IMR-90 (cell line): ENCODE results near the gene SBSN. TPM values are rescaled to one million over a fixed set of nuclear protein-coding genes. Genes with fewer than 3 reads are reported as not detected.

Experiments used
- ATAC-seq: fragments of 200-7000 bp; cut with Tn5 transposase; 2 replicates; pipeline ENCODE4 v1.9.1; 2020; ENCODE audit warnings: low read depth, mild to moderate bottlenecking, moderate library complexity
- BruUV-seq: library from RNA; stranded (reverse); fragments of 400-500 nt; replicated peaks from 2 replicates; lab custom pipeline; 2021; lab: Mats Ljungman, UMichigan
- CTCF ChIA-PET: fragments of 300-600 bp; formaldehyde crosslinking; extraction: SDS; loops from one replicate; lab custom pipeline; 2021; ENCODE audit warnings: antibody characterized with exemption; lab: Yijun Ruan, JAX
- POLR2A ChIA-PET: fragments of 300-600 bp; sonication (Branson Sonifier 250); formaldehyde crosslinking; loops from one replicate; lab custom pipeline; 2022; ENCODE audit warnings: antibody characterized with exemption; ENCODE audit not compliant: unreplicated experiment; lab: Charles Lee
- DNase-seq: peaks from one replicate; pipeline ENCODE4 v3.0.0; 2013
- H2AFZ ChIP-seq: replicated peaks from 2 replicates; pipeline ENCODE3; 2013; ENCODE audit warnings: low read length, mild to moderate bottlenecking; ENCODE audit not compliant: poor library complexity
- H2AK5ac ChIP-seq: 2 replicates; pipeline ENCODE4 v1.6.1; 2013; ENCODE audit warnings: low read depth, low read length, inconsistent platforms
- H2AK9ac ChIP-seq: replicated peaks from 2 replicates; pipeline ENCODE3; 2013; ENCODE audit warnings: mild to moderate bottlenecking, low read depth, low read length, moderate library complexity; ENCODE audit not compliant: poor library complexity
- H2BK120ac ChIP-seq: 2 replicates; pipeline ENCODE4 v1.6.1; 2013; ENCODE audit warnings: low read depth, low read length, inconsistent platforms
- H2BK15ac ChIP-seq: 3 replicates; pipeline ENCODE4 v1.6.1; 2013; ENCODE audit warnings: low read depth, low read length, inconsistent platforms
- H2BK20ac ChIP-seq: 2 replicates; pipeline ENCODE4 v1.6.1; 2013; ENCODE audit warnings: low read depth, mild to moderate bottlenecking, inconsistent platforms, low read length, moderate library complexity
- H2BK5ac ChIP-seq: 2 replicates; pipeline ENCODE4 v1.6.1; 2013; ENCODE audit warnings: mild to moderate bottlenecking, low read depth, low read length, inconsistent platforms; ENCODE audit not compliant: poor library complexity, severe bottlenecking
- H3K14ac ChIP-seq: replicated peaks from 2 replicates; pipeline ENCODE4 v1.6.1; 2013; ENCODE audit warnings: low read depth, low read length, inconsistent platforms
- H3K18ac ChIP-seq: 2 replicates; pipeline ENCODE4 v1.6.1; 2013; ENCODE audit warnings: low read depth, low read length, control low read depth
- H3K23ac ChIP-seq: 2 replicates; pipeline ENCODE4 v1.6.1; 2013; ENCODE audit warnings: low read depth, low read length, inconsistent platforms
- H3K27ac ChIP-seq: 2 replicates; pipeline ENCODE4 v1.5.1; 2013; ENCODE audit warnings: mild to moderate bottlenecking, control low read depth, low read length; ENCODE audit not compliant: insufficient read depth
- H3K27me3 ChIP-seq: 2 replicates; pipeline ENCODE4 v1.6.1; 2013; ENCODE audit warnings: low read length; ENCODE audit not compliant: control insufficient read depth, insufficient read depth
- H3K36me3 ChIP-seq: 2 replicates; pipeline ENCODE4 v1.6.1; 2013; ENCODE audit warnings: low read length, mixed read lengths; ENCODE audit not compliant: control insufficient read depth, insufficient read depth
- H3K4ac ChIP-seq: 2 replicates; pipeline ENCODE4 v1.6.1; 2013; ENCODE audit warnings: low read depth, low read length, inconsistent platforms
- H3K4me1 ChIP-seq: 2 replicates; pipeline ENCODE4 v1.6.1; 2013; ENCODE audit warnings: low read length, mixed read lengths; ENCODE audit not compliant: control insufficient read depth, insufficient read depth
- H3K4me2 ChIP-seq: 2 replicates; pipeline ENCODE4 v1.6.1; 2013; ENCODE audit warnings: low read depth, mild to moderate bottlenecking, control low read depth, low read length, moderate library complexity
- H3K4me3 ChIP-seq: 2 replicates; pipeline ENCODE4 v1.5.1; 2013; ENCODE audit warnings: low read depth, mild to moderate bottlenecking, control low read depth, low read length, moderate library complexity; ENCODE audit not compliant: insufficient read depth
- H3K56ac ChIP-seq: 2 replicates; pipeline ENCODE4 v1.6.1; 2013; ENCODE audit warnings: low read length, inconsistent platforms; ENCODE audit not compliant: insufficient read depth; ENCODE audit errors: extremely low read depth
- H3K79me1 ChIP-seq, 2 experiments: 2 replicates each; pipeline ENCODE4 v1.6.1; 2013; ENCODE audit warnings: low read length in 2 of 2, inconsistent platforms in 1 of 2, low read depth in 1 of 2
- H3K9ac ChIP-seq: 2 replicates; pipeline ENCODE4 v1.6.1; 2013; ENCODE audit warnings: low read depth, low read length, control low read depth
- H3K9me1 ChIP-seq: 2 replicates; pipeline ENCODE4 v1.6.1; 2013; ENCODE audit warnings: low read length, inconsistent platforms; ENCODE audit not compliant: insufficient read depth
- H3K9me3 ChIP-seq: 2 replicates; pipeline ENCODE4 v1.6.1; 2013; ENCODE audit warnings: low read length; ENCODE audit not compliant: control insufficient read depth, insufficient read depth
- H4K20me1 ChIP-seq: 2 replicates; pipeline ENCODE4 v1.6.1; 2013; ENCODE audit warnings: low read length, inconsistent platforms; ENCODE audit not compliant: insufficient read depth
- H4K5ac ChIP-seq: 2 replicates; pipeline ENCODE4 v1.6.1; 2013; ENCODE audit warnings: mild to moderate bottlenecking, low read depth, low read length, control low read depth
- H4K8ac ChIP-seq, 2 experiments: 2 replicates each; pipeline ENCODE4 v1.6.1; 2013; ENCODE audit warnings: low read depth in 2 of 2, low read length in 2 of 2, control low read depth in 1 of 2, inconsistent platforms in 1 of 2
- H4K91ac ChIP-seq: 2 replicates; pipeline ENCODE4 v1.6.1; 2013; ENCODE audit warnings: low read depth, low read length, inconsistent platforms; ENCODE audit not compliant: insufficient read depth
- POLR2A ChIP-seq: IDR thresholded peaks from 2 replicates; pipeline ENCODE4 v1.6.1; 2012; ENCODE audit warnings: mild to moderate bottlenecking, low read depth, low read length
- RCOR1 ChIP-seq: IDR thresholded peaks from 2 replicates; pipeline ENCODE4 v1.6.1; 2012; ENCODE audit warnings: mild to moderate bottlenecking, low read length, improper control_type of control experiment; ENCODE audit not compliant: insufficient replicate concordance
- WGBS, 2 experiments: methylation state at CpG; one replicate each; pipeline versions ENCODE4 v1.1.5 to v1.1.7; 2013; ENCODE audit warnings: missing lambda C conversion rate in 2 of 2; ENCODE audit not compliant: insufficient read length in 1 of 2; ENCODE audit errors: extremely low coverage in 2 of 2; 5-methylcytosine and 5-hydroxymethylcytosine counted together
- dilution Hi-C: fragments of 300-500 bp; cut with HindIII; formaldehyde crosslinking; loops from one replicate; pipeline ENCODE4 v1.14.3; 2018; ENCODE audit warnings: low sequenced_read_pairs; ENCODE audit not compliant: unreplicated experiment
- in situ Hi-C: fragments of 300-500 bp; cut with MboI; formaldehyde crosslinking; loops from 3 replicates; pipeline ENCODE4 v1.14.3; 2019; ENCODE audit warnings: low sequenced_read_pairs, inconsistent platforms, mixed read lengths
- intact Hi-C: fragments of 100-400 bp; cut with micrococcal nuclease; formaldehyde crosslinking; loops from 2 replicates; pipeline ENCODE4 v1.10.0; 2022
- polyA plus RNA-seq, 3 experiments: library from polyadenylated mRNA; depleted of rRNA; stranded (reverse); fragments of >200 nt; gene quantifications; 2 replicates each; pipeline ENCODE4 v1.2.3, GENCODE V29; 2012; ENCODE audit warnings: low replicate concordance in 1 of 3
- total RNA-seq: library from RNA; depleted of rRNA; stranded (reverse); fragments of >200 nt; gene quantifications from 2 replicates; pipeline ENCODE4 v1.2.3, GENCODE V29; 2012

The SBSN gene
- total and polyA plus RNA-seq, 2 of the 4 experiments (the other 2 are of a cell fraction) = 0.72 to 6.4 TPM

DNA sequence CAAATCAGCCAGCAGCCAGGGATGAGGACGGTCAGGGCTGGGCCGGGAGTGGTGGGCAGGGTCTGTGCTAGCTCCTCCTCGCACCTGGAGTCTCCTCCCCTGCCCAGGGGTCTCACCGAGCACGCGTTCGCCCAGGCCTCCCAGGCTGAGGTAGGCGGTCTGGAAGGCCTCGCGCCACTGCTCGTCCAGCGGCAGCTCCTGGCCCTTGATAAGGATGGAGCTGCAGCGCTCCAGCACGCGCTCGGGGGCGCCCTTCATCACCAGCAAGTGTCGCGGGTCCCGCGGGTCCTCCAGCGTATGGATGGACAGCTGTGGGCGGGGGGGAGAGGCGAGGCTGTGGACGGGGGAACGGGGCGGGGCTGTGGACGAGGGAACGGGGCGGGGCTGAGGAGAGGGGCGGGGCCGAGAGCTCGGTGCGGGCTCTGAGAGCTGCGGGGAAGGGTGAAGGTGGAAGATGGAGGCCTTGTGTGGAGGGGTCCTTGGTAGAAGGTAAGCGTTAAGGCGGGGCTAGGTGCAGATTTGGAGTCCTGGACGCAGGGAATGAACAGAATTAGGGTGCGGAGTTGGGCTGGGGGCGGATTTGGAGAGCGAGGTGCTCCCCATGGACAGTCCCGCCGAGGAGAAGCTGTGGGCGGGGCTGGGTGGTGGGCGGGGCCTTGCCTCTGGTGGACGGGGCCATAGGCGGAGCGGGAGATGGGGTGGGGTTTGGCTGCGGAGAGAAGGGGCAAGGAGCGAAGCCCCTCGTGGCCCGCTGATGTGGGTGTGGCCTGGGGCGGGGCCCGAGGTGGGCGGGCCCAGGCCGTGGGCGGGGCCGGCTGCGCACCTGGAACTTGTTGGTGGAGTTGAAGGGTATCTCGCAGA, 29.7 kb upstream of the SBSN start:
- no peak for TF ChIP-seq RCOR1
- TF ChIP-seq POLR2A = no peak
- Histone ChIP-seq H2BK120ac (no peak overlapping the region), H3K79me1 (no peaks in the 10 kb centered on the region), H2AK9ac (peak overlapping the region; percentile 75), H4K5ac (no peak overlapping the region), H2AFZ (peak overlapping the region; percentile 90), H3K4me1 (no peaks in the 10 kb centered on the region), H2BK15ac (no peak overlapping the region), H3K56ac (no peak overlapping the region), H4K8ac (no peak overlapping the region), H3K36me3 (no peaks in the 10 kb centered on the region), H3K9me3 (no peaks in the 10 kb centered on the region), H3K4me3 (peak overlapping the region; percentile 52), H3K27me3 (peaks cover 52% of the 10 kb centered on the region), H3K9me1 (0 out of 2 replicates have a peak, but pooled peaks cover 3% of the 10 kb centered on the region), H3K27ac (no peak overlapping the region), H4K91ac (no peak overlapping the region), H2BK20ac (no peak overlapping the region), H2BK5ac (no peak overlapping the region), H4K20me1 (no peaks in the 10 kb centered on the region), H3K4me2 (peak overlapping the region; percentile 97), H3K23ac (no peak overlapping the region), H3K9ac (no peak overlapping the region), H3K18ac (no peak overlapping the region), H3K4ac (no peak overlapping the region), H3K14ac (no peak overlapping the region), H2AK5ac (no peak overlapping the region)
- POLR2A ChIA-PET = no interaction called here
- CTCF ChIA-PET = interaction anchor here (1.6 kb wide), 1 partner anchor 10 kb away, joined by 6 read pairs; no protein-coding TSS in a partner anchor
- dilution Hi-C loops = no loop called here
- 11% methylated on average over 18 of the region's 60 CpGs; no CpG with 5 or more reads in 1 of the 2 experiments for WGBS, 2 experiments
- in situ Hi-C loops = no loop called here
- BruUV-seq = no TSS peak
- intact Hi-C loops = no loop called here
- DNase-seq (peak; percentile 33), ATAC-seq (peak; percentile 87)
